IPS DF 6.9 (cell line): ENCODE results near the gene SUV39H1.
"Not testable (repeated sequence)": the region's sequence is repeated elsewhere in the genome, so short reads cannot be mapped to it uniquely, and the experiment has no call there.

Experiments
- DNase-seq: peaks from one replicate; pipeline ENCODE4 v3.0.0-alpha.2; 2013; ENCODE audit warnings: low read depth, low spot score
- H3K27ac ChIP-seq: one replicate; pipeline ENCODE4 v1.5.1; 2013; ENCODE audit warnings: low read length, control low read depth
- H3K27me3 ChIP-seq: 2 replicates; pipeline ENCODE4 v1.6.1; 2013; ENCODE audit warnings: mild to moderate bottlenecking, low read length; ENCODE audit not compliant: control insufficient read depth, insufficient read depth
- H3K36me3 ChIP-seq: 2 replicates; pipeline ENCODE4 v1.6.1; 2013; ENCODE audit warnings: low read length; ENCODE audit not compliant: control insufficient read depth, insufficient read depth
- H3K4me1 ChIP-seq: 2 replicates; pipeline ENCODE4 v1.6.1; 2013; ENCODE audit warnings: low read length; ENCODE audit not compliant: control insufficient read depth, insufficient read depth
- H3K4me3 ChIP-seq: 2 replicates; pipeline ENCODE4 v1.5.1; 2013; ENCODE audit warnings: mild to moderate bottlenecking, low read length
- H3K9me3 ChIP-seq: 2 replicates; pipeline ENCODE4 v1.6.1; 2013; ENCODE audit warnings: low read length, inconsistent platforms; ENCODE audit not compliant: control insufficient read depth, insufficient read depth
- WGBS: extraction: QIAGEN DNeasy Blood & Tissue Kit; methylation state at CpG from one replicate; pipeline ENCODE4 v1.1.7; 2013; ENCODE audit warnings: mixed read lengths, missing lambda C conversion rate; ENCODE audit not compliant: insufficient read length, insufficient coverage; 5-methylcytosine and 5-hydroxymethylcytosine counted together

The SUV39H1 gene

GRCh38 chrX:48667509-48667908, 29.0 kb upstream of the SUV39H1 start:
- no peaks in the 10 kb centered on the region for H3K9me3 ChIP-seq
- DNase-seq = no peak
- H3K27me3 ChIP-seq = no peaks in the 10 kb centered on the region
- H3K36me3 ChIP-seq = no peaks in the 10 kb centered on the region
- H3K4me1 ChIP-seq = no peaks in the 10 kb centered on the region
- H3K27ac ChIP-seq = no peak overlapping the region
- H3K4me3 ChIP-seq = no peak overlapping the region
- WGBS = no CpG with 5 or more reads among the region's 4 CpGs

GRCh38 chrX:48668187-48668586, 28.3 kb upstream of the SUV39H1 start:
- not testable (repeated sequence) for H3K4me3 ChIP-seq, H3K9me3 ChIP-seq, H3K27me3 ChIP-seq, DNase-seq, H3K36me3 ChIP-seq, H3K27ac ChIP-seq, H3K4me1 ChIP-seq
- no CpG with 5 or more reads among the region's 11 CpGs for WGBS

GRCh38 chrX:48676106-48676892, 20.2 kb upstream of the SUV39H1 start:
- H3K4me3 ChIP-seq = peak overlapping the region; percentile 95
- H3K9me3 ChIP-seq = no peaks in the 10 kb centered on the region
- no peak overlapping the region for H3K27ac ChIP-seq
- no CpG with 5 or more reads among the region's 67 CpGs for WGBS
- H3K27me3 ChIP-seq = no peaks in the 10 kb centered on the region
- H3K4me1 ChIP-seq = no peaks in the 10 kb centered on the region
- no peaks in the 10 kb centered on the region for H3K36me3 ChIP-seq
- DNase-seq = peak; percentile 37

- Histone ChIP-seq H3K4me1 (no peaks in the 10 kb centered on the region), H3K9me3 (no peaks in the 10 kb centered on the region), H3K27me3 (no peaks in the 10 kb centered on the region), H3K36me3 (no peaks in the 10 kb centered on the region), H3K4me3 (peak overlapping the region; percentile 95), H3K27ac (no peak overlapping the region)
- DNase-seq = no peak
- WGBS = no CpG with 5 or more reads among the region's 9 CpGs
Observed at GRCh38 chrX:48676893-48677270, 19.7 kb upstream of the SUV39H1 start.

GRCh38 chrX:48677516-48677915, 19.0 kb upstream of the SUV39H1 start:
- H3K4me1 ChIP-seq = no peaks in the 10 kb centered on the region
- H3K27me3 ChIP-seq = no peaks in the 10 kb centered on the region
- H3K4me3 ChIP-seq = no peak overlapping the region
- H3K36me3 ChIP-seq = no peaks in the 10 kb centered on the region
- no peak for DNase-seq
- no CpG with 5 or more reads among the region's 10 CpGs for WGBS
- no peak overlapping the region for H3K27ac ChIP-seq
- no peaks in the 10 kb centered on the region for H3K9me3 ChIP-seq

- DNase-seq, H3K4me3 ChIP-seq, H3K27ac ChIP-seq, H3K27me3 ChIP-seq, H3K36me3 ChIP-seq, H3K4me1 ChIP-seq, H3K9me3 ChIP-seq: not testable (repeated sequence)
- WGBS = no CpG with 5 or more reads among the region's 2 CpGs
Observed at GRCh38 chrX:48680467-48680866, 16.1 kb upstream of the SUV39H1 start.

GRCh38 chrX:48680925-48681324, 15.6 kb upstream of the SUV39H1 start:
- not testable (repeated sequence) for DNase-seq, H3K27me3 ChIP-seq, H3K4me3 ChIP-seq, H3K27ac ChIP-seq, H3K4me1 ChIP-seq, H3K36me3 ChIP-seq, H3K9me3 ChIP-seq
- no CpG with 5 or more reads among the region's 6 CpGs for WGBS

- H3K9me3 ChIP-seq = no peaks in the 10 kb centered on the region
- no peaks in the 10 kb centered on the region for H3K36me3 ChIP-seq
- no CpG with 5 or more reads among the region's 10 CpGs for WGBS
Observed at GRCh38 chrX:48681539-48682183, 14.9 kb upstream of the SUV39H1 start.

GRCh38 chrX:48682795-48683194, 13.7 kb upstream of the SUV39H1 start:
- not testable (repeated sequence) for DNase-seq, H3K4me3 ChIP-seq, H3K27ac ChIP-seq, H3K9me3 ChIP-seq, H3K27me3 ChIP-seq, H3K4me1 ChIP-seq, H3K36me3 ChIP-seq
- WGBS = no CpG with 5 or more reads among the region's 12 CpGs

More at GRCh38 chrX:48681539-48682183, 14.9 kb upstream of the SUV39H1 start:
- no peak for DNase-seq
- Histone ChIP-seq H3K27me3 (no peaks in the 10 kb centered on the region), H3K27ac (no peak overlapping the region), H3K4me1 (no peaks in the 10 kb centered on the region), H3K4me3 (no peak overlapping the region)

GRCh38 chrX:48683411-48683982, 13.0 kb upstream of the SUV39H1 start, which contains the start of gene WAS:
Gene WAS (plus strand): TSS chrX:48683799. CDS start chrX:48683854, 55 bp downstream.
- H3K27me3 ChIP-seq = no peaks in the 10 kb centered on the region
- no peak within 1 kb of the TSS for H3K27ac ChIP-seq

More at GRCh38 chrX:48683411-48683982, 13.0 kb upstream of the SUV39H1 start, which contains the start of gene WAS:
- Histone ChIP-seq H3K4me1 (no peaks in the 10 kb centered on the region), H3K9me3 (no peaks in the 10 kb centered on the region), H3K4me3 (no peak within 1 kb of the TSS), H3K36me3 (no peaks in the 10 kb centered on the region)
- no peak for DNase-seq
- WGBS = no CpG with 5 or more reads among the region's 13 CpGs
